NCI-H524 treated with DMSO at 0.1 percent for 48 hours (cell line): ENCODE results near the gene ZBTB8B.
"Not testable (repeated sequence)": the region's sequence is repeated elsewhere in the genome, so short reads cannot be mapped to it uniquely, and the experiment has no call there.

Experiments
- DNase-seq: peaks from one replicate; lab custom pipeline; 2025; lab: John Stamatoyannopoulos, UW

ZBTB8B gene

GRCh38 chr1:32470431-32470830 is 5.6 kb downstream of the ZBTB8B start:
- DNase-seq = no peak

DNA sequence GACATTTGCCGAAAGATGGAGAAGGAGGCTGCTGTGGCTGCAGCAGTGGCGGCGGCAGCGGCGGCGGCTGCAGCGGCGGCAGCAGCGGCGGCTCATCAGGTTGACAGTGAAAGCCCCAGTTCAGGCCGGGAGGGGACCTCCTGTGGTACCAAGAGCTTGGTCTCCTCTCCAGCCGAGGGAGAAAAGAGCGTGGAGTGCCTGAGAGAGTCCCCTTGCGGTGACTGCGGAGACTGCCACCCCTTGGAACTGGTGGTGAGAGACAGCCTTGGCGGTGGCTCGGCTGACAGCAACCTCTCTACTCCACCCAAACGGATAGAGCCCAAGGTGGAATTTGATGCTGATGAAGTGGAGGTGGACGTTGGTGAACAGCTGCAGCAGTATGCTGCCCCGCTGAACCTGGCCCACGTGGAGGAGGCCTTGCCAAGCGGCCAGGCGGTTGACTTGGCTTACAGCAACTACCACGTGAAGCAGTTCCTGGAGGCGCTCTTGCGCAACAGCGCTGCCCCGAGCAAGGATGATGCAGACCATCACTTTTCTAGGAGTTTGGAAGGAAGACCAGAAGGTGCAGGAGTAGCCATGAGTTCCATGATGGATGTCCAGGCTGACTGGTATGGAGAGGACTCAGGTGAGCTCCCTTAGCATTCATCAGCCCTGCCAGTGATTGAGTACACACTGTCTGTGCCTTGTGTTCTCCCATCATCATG is 6.3 kb downstream of the ZBTB8B start:
- no peak for DNase-seq

- DNase-seq = no peak
Measured at GRCh38 chr1:32471695-32472362, 7.0 kb downstream of the ZBTB8B start.

GRCh38 chr1:32472966-32473365 is 8.1 kb downstream of the ZBTB8B start:
- not testable (repeated sequence) for DNase-seq

- DNase-seq = no peak
Measured at GRCh38 chr1:32474954-32475353, 10.1 kb downstream of the ZBTB8B start.

GRCh38 chr1:32480003-32480402 is 15.1 kb downstream of the ZBTB8B start:
- no peak for DNase-seq

GRCh38 chr1:32480761-32481160 is 15.9 kb downstream of the ZBTB8B start:
- no peak for DNase-seq

GRCh38 chr1:32481788-32482187 is 16.9 kb downstream of the ZBTB8B start:
- not testable (repeated sequence) for DNase-seq

- DNase-seq = no peak
Measured at GRCh38 chr1:32485554-32486255, 20.8 kb downstream of the ZBTB8B start.

DNA sequence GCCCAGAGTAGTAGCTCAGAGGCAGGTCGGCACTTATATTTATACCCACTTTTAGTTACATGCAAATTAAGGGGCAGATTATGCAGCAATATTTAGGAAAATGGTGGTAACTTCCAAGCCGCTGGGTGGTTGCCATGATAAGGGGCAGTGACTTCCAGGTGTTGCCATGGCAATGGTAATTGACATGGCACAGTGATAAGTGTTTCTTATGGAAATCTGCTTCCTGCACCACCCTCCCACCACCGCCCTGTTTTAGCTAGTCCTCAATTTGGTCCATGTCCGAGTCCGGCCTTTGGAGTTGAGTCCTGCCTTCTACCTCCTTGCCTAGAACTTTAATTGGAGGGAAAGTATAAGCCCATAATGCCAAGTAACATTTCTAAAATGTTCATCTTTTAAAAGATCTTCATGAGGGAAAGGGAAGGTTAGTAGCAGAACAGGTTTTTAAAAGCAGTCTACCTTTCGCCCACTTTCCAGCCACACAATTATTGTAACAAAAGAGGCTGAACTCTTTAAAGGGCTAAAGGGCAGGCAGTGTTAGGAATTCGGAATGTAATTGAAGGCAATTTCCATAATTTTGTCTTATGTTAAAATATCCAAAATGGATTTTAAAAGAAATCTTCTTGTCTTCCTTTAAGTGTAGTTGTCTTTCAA is 21.7 kb downstream of the ZBTB8B start:
- DNase-seq = no peak

DNA sequence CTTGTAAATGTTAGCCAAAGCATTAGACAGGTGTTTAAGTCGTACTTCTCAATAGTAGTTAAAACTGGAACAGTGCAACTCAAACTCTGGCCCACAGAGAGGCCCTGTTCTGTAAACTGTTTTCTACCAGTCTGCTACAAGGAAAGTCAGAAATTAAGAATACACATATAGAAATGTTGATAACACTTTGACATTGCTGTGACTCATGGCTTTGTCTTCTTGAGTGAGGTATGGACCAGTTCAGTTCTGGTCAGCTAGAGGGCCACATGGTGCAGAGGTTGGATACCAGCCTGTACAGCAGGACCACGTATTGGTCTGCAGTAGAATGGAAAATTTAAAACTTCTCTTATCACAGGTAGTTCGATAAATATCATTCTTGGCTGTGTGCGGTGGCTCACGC is 22.3 kb downstream of the ZBTB8B start:
- DNase-seq = no peak

GRCh38 chr1:32489774-32490454 is 25.0 kb downstream of the ZBTB8B start:
- DNase-seq = no peak

DNA sequence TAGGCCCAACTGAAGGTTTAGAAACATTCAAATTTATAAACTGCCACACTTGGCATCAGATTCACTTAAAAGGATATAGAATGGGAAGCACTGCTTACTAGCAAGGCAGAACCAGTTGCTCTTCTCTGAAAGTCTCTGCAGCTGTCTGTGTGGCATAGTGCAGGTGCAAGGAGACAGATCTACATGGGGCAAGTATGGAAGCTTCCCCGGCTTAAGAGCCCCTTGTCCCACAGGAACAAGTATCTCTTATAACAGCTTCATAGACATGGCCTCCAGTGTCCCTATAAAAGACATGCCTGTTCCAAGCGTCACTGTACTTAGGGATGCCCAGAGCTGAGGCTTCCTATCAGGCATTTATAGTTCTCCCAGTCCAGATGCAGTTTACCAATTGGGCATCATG is 26.5 kb downstream of the ZBTB8B start:
- DNase-seq = no peak

- DNase-seq = no peak
Measured at GRCh38 chr1:32494196-32494595, 29.3 kb downstream of the ZBTB8B start.

DNA sequence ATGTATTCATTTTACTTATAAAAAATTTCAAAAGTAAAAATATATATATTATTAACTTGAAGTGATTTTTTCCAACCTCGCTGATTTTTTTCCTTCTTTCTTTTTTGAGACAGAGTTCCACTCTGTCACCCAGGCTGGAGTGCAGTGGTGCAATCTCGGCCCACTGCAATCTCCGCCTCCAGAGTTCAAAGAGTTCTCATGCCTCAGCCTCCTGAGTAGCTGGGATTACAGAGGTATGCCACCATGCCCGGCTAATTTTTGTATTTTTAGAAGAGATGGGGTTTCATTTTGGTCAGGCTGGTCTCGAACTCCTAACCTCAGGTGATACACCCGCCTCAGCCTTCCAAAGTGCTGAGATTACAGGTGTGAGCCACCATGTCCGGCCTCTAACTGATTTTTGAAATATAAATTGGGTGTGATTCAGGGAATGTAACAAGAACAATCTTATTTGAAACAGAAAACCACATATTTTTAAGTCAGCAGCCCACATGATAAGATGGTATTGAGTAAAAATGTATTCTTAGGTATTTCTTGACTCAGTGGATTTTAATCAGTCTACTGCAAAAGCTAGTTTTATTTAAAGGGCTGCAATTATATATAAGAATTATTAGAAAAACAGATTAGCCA is 30.0 kb downstream of the ZBTB8B start:
- DNase-seq = no peak

- no peak for DNase-seq
Measured at GRCh38 chr1:32496127-32496526, 31.3 kb downstream of the ZBTB8B start.

GRCh38 chr1:32498751-32499150 is 33.9 kb downstream of the ZBTB8B start:
- no peak for DNase-seq

- no peak for DNase-seq
Measured at GRCh38 chr1:32500387-32501209, 35.7 kb downstream of the ZBTB8B start.

GRCh38 chr1:32501865-32502264 is 37.0 kb downstream of the ZBTB8B start:
- DNase-seq = no peak

DNA sequence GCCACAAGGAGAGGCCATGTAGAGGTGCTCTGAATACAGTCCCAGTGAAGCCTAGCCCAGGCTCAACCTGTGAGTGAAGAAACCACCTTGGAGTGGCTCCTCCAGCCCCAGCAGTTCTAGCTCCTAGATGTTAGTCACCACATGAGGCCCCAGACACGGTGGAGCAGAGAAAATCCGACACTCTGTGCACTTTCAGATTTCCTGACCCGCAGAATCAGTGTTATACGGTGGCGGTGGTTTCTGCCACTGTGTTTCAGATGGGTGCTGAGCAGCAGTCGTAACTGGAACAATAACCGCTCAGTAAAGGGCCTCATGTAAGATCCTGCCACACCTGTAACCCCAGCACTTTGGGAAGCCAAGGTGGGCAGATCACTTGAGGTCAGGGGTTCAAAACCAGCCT is 38.3 kb downstream of the ZBTB8B start:
- no peak for DNase-seq

- no peak for DNase-seq
Measured at GRCh38 chr1:32507021-32507420, 42.1 kb downstream of the ZBTB8B start.
